ENCODE data around the gene DYSF.

DYSF gene

DNA sequence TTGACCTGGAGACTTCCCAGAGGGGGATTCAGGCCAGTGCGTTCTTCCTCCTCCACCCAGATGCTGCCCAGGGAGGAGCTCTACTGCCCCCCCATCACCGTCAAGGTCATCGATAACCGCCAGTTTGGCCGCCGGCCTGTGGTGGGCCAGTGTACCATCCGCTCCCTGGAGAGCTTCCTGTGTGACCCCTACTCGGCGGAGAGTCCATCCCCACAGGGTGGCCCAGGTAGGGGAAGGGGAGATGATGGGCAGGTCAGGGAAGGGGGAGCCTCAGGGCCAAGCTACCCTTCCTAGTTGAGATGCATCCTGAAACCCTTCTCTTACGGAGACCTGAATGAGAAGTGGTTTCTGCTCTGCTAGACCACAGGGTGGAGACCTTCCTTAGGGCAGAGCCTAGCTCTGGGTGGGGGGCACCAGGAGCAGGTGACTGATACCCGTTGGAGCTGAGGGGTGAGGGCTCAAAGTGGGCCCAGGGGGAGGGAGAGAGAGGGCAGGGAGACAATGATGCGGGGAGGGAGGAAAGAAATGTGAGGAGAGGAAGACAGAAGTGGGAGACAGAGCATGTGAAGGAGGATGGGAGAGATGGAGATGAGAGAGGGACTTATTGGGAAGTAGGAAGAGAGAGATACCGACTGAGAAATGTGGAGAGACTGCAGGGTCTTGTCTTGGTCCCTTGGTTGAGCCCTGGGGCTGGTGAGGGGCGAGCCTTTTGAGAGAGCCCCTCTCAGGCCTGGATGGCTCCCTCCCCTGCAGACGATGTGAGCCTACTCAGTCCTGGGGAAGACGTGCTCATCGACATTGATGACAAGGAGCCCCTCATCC is 159.4 kb downstream of the DYSF start:
- Histone ChIP-seq H3K79me2 (ENCODE audit: insufficient read depth, low read length) (no peaks in the 10 kb centered on the region), H3K4me2 (ENCODE audit: low read depth, low read length, poor library complexity, severe bottlenecking) (no peak overlapping the region), H3K27me3 (ENCODE audit: insufficient read depth, low read length, poor library complexity, severe bottlenecking) (no peaks in the 10 kb centered on the region), H4K20me1 (ENCODE audit: insufficient read depth, low read length, poor library complexity, severe bottlenecking) (no peaks in the 10 kb centered on the region), H3K4me3 (ENCODE audit: low read length, poor library complexity, severe bottlenecking) (no peak overlapping the region), H3K36me3 (ENCODE audit: insufficient read depth, low read length) (no peaks in the 10 kb centered on the region), H3K9ac (ENCODE audit: low read depth, low read length, poor library complexity, severe bottlenecking) (no peak overlapping the region), H3K9me3 (ENCODE audit: insufficient read depth, low read depth, low read length) (no peaks in the 10 kb centered on the region), H3F3A (ENCODE audit: low read depth) (0 out of 2 replicates have a peak, but pooled peaks cover 3% of the 10 kb centered on the region), H3K4me1 (ENCODE audit: insufficient read depth, low read length, poor library complexity, severe bottlenecking) (peaks cover 15% of the 10 kb centered on the region), H3K9me2 (replicated peaks; ENCODE audit: low read depth, low read length) (no peaks in the 10 kb centered on the region), H2AFZ (ENCODE audit: low read length) (no peak overlapping the region)
- no peak for TF ChIP-seq EZH2phosphoT487 (IDR thresholded peaks at IDR 0.05; ENCODE audit: borderline replicate concordance)
- TF ChIP-seq, protein P1, sequence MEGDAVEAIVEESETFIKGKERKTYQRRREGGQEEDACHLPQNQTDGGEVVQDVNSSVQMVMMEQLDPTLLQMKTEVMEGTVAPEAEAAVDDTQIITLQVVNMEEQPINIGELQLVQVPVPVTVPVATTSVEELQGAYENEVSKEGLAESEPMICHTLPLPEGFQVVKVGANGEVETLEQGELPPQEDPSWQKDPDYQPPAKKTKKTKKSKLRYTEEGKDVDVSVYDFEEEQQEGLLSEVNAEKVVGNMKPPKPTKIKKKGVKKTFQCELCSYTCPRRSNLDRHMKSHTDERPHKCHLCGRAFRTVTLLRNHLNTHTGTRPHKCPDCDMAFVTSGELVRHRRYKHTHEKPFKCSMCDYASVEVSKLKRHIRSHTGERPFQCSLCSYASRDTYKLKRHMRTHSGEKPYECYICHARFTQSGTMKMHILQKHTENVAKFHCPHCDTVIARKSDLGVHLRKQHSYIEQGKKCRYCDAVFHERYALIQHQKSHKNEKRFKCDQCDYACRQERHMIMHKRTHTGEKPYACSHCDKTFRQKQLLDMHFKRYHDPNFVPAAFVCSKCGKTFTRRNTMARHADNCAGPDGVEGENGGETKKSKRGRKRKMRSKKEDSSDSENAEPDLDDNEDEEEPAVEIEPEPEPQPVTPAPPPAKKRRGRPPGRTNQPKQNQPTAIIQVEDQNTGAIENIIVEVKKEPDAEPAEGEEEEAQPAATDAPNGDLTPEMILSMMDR (conservative IDR thresholded peaks at IDR 0.05; ENCODE audit: low read length): no peak

- Histone ChIP-seq H3K9me3 (ENCODE audit: insufficient read depth, low read depth, low read length) (no peaks in the 10 kb centered on the region), H4K20me1 (ENCODE audit: insufficient read depth, low read length, poor library complexity, severe bottlenecking) (no peaks in the 10 kb centered on the region), H3K4me1 (ENCODE audit: insufficient read depth, low read length, poor library complexity, severe bottlenecking) (peaks cover 13% of the 10 kb centered on the region), H3K4me3 (ENCODE audit: low read length, poor library complexity, severe bottlenecking) (no peak overlapping the region), H3K9me2 (replicated peaks; ENCODE audit: low read depth, low read length) (no peaks in the 10 kb centered on the region), H2AFZ (ENCODE audit: low read length) (no peak overlapping the region), H3K36me3 (ENCODE audit: insufficient read depth, low read length) (no peaks in the 10 kb centered on the region), H3K27me3 (ENCODE audit: insufficient read depth, low read length, poor library complexity, severe bottlenecking) (no peaks in the 10 kb centered on the region), H3F3A (ENCODE audit: low read depth) (0 out of 2 replicates have a peak, but pooled peaks cover 3% of the 10 kb centered on the region), H3K79me2 (ENCODE audit: insufficient read depth, low read length) (no peaks in the 10 kb centered on the region), H3K4me2 (ENCODE audit: low read depth, low read length, poor library complexity, severe bottlenecking) (no peak overlapping the region), H3K9ac (ENCODE audit: low read depth, low read length, poor library complexity, severe bottlenecking) (no peak overlapping the region)
- TF ChIP-seq, protein P1 (conservative IDR thresholded peaks at IDR 0.05; ENCODE audit: low read length): no peak
- TF ChIP-seq EZH2phosphoT487 (IDR thresholded peaks at IDR 0.05; ENCODE audit: borderline replicate concordance): no peak
Measured at GRCh38 chr2:71613403-71613952, 160.1 kb downstream of the DYSF start.

DNA sequence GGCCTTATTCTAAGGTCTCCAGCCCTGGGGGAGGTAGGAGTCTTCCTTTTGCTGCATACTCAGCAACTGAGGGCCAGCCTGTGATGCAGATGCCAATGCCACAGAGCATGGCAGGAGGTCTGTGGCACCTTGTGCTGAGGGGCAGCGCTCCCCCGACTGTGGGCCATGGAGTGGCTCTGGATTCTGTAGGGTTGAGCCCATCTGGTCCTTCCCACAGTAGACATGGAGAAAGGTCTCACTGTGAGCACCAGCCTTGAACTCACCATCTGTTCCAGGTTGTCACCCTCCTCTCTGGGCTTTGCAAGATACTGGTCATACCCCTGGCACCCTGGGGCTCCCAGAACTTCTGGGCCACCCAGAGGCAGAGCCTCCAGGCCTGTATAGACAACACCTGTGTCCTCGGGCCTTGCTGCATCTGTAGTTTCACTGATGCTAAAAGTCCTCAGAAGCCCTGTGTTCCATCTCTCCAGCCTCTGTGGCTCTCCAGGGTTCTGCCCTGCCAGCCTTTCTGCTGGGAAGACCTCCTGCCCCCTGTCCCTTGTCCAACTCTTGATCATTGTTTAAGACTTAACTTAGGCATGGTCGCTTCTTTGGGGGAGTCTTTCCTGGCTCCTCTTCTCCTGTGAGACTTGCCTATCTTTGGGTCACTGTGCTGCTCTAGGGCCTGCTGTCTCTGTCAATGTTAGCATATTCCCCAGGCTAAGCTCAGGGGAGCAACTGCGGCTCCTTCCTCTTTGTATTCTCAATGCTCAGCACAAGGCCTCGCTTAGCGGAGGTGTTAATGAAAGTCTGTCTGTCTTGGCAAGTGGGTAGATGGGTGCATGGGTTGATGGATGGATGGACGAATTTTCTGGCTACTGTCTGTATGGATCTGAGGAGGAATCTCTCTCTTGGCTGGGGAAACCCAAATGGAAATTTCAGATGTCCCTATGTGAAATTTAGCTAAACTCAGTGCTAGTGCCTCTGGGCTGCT is 160.9 kb downstream of the DYSF start:
- H3K79me2 ChIP-seq (ENCODE audit: insufficient read depth, low read length): no peaks in the 10 kb centered on the region
- H4K20me1 ChIP-seq (ENCODE audit: insufficient read depth, low read length, poor library complexity, severe bottlenecking): no peaks in the 10 kb centered on the region
- H3K4me3 ChIP-seq (ENCODE audit: low read length, poor library complexity, severe bottlenecking): no peak overlapping the region
- H3F3A ChIP-seq (ENCODE audit: low read depth): 0 out of 2 replicates have a peak, but pooled peaks cover 3% of the 10 kb centered on the region
- TF ChIP-seq, protein P1 (conservative IDR thresholded peaks at IDR 0.05; ENCODE audit: low read length): no peak
- no peak for TF ChIP-seq EZH2phosphoT487 (IDR thresholded peaks at IDR 0.05; ENCODE audit: borderline replicate concordance)
- H3K36me3 ChIP-seq (ENCODE audit: insufficient read depth, low read length): no peaks in the 10 kb centered on the region
- no peaks in the 10 kb centered on the region for H3K27me3 ChIP-seq (ENCODE audit: insufficient read depth, low read length, poor library complexity, severe bottlenecking)
- H3K4me2 ChIP-seq (ENCODE audit: low read depth, low read length, poor library complexity, severe bottlenecking): no peak overlapping the region
- no peak overlapping the region for H2AFZ ChIP-seq (ENCODE audit: low read length)
- no peaks in the 10 kb centered on the region for H3K9me3 ChIP-seq (ENCODE audit: insufficient read depth, low read depth, low read length)
- no peak overlapping the region for H3K9ac ChIP-seq (ENCODE audit: low read depth, low read length, poor library complexity, severe bottlenecking)
- peaks cover 5% of the 10 kb centered on the region for H3K4me1 ChIP-seq (ENCODE audit: insufficient read depth, low read length, poor library complexity, severe bottlenecking)
- no peaks in the 10 kb centered on the region for H3K9me2 ChIP-seq (replicated peaks; ENCODE audit: low read depth, low read length)
